Measurements from ENCODE around the gene PAPSS2. TPM values are rescaled to one million over a fixed set of nuclear protein-coding genes. Genes with fewer than 3 reads are reported as not detected.
A peak's percentile ranks its signal among the peaks of the same experiment; 100 is the strongest.

The PAPSS2 gene
- total RNA-seq, 1 donor: 81.8 TPM

DNA sequence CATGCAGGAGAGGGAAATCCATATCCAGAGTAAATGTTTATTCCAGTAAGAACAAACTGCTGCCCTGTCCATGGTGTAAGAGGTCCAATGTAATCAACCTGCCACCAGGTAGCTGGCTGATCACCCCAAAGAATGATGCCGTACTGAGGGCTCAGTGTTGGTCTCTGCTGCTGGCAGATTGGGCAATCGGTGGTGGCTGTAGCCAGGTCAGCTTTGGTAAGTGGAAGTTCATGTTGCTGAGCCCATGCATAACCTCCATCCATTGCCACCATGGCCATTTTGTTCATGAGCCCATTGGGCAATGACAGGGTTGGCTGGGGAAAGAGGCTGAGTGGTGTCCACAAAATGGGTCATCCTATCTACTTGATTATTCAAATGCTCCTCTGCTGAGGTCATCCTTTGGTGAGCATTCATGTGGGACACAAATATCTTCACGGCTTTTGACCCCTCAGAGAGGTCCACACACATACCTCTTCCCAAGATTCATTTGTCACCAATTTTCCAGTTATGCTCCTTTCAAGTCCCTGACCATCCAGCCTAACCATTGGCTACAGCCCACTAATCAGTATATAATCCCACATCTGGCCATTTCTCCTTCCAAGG lies 23.3 kb upstream of the PAPSS2 start:
- H3K27me3 ChIP-seq (ENCODE audit: insufficient read depth, low read length): no peaks in the 10 kb centered on the region
- no peaks in the 10 kb centered on the region for H3K9me3 ChIP-seq (ENCODE audit: low read depth, low read length)
- H3K36me3 ChIP-seq (ENCODE audit: insufficient read depth, low read length): no peaks in the 10 kb centered on the region
- H3K4me1 ChIP-seq (ENCODE audit: insufficient read depth, low read length): peaks cover 9% of the 10 kb centered on the region
- H4K20me1 ChIP-seq (ENCODE audit: insufficient read depth, low read length): no peaks in the 10 kb centered on the region
- peak overlapping the region; percentile 89 for H2AFZ ChIP-seq (ENCODE audit: low read length)
- TF ChIP-seq, protein P1, sequence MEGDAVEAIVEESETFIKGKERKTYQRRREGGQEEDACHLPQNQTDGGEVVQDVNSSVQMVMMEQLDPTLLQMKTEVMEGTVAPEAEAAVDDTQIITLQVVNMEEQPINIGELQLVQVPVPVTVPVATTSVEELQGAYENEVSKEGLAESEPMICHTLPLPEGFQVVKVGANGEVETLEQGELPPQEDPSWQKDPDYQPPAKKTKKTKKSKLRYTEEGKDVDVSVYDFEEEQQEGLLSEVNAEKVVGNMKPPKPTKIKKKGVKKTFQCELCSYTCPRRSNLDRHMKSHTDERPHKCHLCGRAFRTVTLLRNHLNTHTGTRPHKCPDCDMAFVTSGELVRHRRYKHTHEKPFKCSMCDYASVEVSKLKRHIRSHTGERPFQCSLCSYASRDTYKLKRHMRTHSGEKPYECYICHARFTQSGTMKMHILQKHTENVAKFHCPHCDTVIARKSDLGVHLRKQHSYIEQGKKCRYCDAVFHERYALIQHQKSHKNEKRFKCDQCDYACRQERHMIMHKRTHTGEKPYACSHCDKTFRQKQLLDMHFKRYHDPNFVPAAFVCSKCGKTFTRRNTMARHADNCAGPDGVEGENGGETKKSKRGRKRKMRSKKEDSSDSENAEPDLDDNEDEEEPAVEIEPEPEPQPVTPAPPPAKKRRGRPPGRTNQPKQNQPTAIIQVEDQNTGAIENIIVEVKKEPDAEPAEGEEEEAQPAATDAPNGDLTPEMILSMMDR (IDR thresholded peaks at IDR 0.05; ENCODE audit: extremely low read depth, low read depth, low read length): no peak
- H3K27ac ChIP-seq (ENCODE audit: low read depth, low read length): no peak overlapping the region
- H3K4me3 ChIP-seq (ENCODE audit: insufficient read depth, low read length): no peak overlapping the region
- DNase-seq (ENCODE audit: insufficient read length, low spot score, missing footprints): no peak
- no peak overlapping the region for H3K4me2 ChIP-seq (ENCODE audit: insufficient read depth, low read length)
- no peaks in the 10 kb centered on the region for H3K79me2 ChIP-seq (ENCODE audit: insufficient read depth, low read length)

DNA sequence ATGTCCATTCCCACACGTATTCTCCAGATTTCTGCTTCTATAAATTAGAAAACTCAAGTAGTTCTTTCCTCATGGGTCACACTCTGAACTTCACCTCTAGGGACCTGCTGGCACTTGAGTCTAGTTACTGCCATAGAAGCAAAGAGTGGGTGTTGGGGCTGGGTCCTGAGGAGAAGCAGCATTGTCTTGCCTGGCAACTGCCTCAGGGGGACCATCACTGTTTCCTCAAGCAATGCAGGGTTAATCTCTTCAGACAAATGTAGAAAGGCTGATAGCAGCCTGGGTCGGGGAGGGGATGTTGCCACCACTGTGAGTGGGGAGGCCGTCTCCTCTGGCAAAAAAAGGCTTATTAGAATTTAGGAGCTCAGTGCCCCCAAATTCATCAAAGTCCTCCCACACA lies 20.2 kb upstream of the PAPSS2 start:
- H3K79me2 ChIP-seq (ENCODE audit: insufficient read depth, low read length): no peaks in the 10 kb centered on the region
- H3K4me2 ChIP-seq (ENCODE audit: insufficient read depth, low read length): no peak overlapping the region
- peaks cover 9% of the 10 kb centered on the region for H3K4me1 ChIP-seq (ENCODE audit: insufficient read depth, low read length)
- no peak for DNase-seq (ENCODE audit: insufficient read length, low spot score, missing footprints)
- no peaks in the 10 kb centered on the region for H3K27me3 ChIP-seq (ENCODE audit: insufficient read depth, low read length)
- no peaks in the 10 kb centered on the region for H3K9me3 ChIP-seq (ENCODE audit: low read depth, low read length)
- TF ChIP-seq, protein P1 (IDR thresholded peaks at IDR 0.05; ENCODE audit: extremely low read depth, low read depth, low read length): no peak
- no peaks in the 10 kb centered on the region for H4K20me1 ChIP-seq (ENCODE audit: insufficient read depth, low read length)
- H2AFZ ChIP-seq (ENCODE audit: low read length): no peak overlapping the region
- no peak overlapping the region for H3K27ac ChIP-seq (ENCODE audit: low read depth, low read length)
- no peaks in the 10 kb centered on the region for H3K36me3 ChIP-seq (ENCODE audit: insufficient read depth, low read length)
- no peak overlapping the region for H3K4me3 ChIP-seq (ENCODE audit: insufficient read depth, low read length)

DNA sequence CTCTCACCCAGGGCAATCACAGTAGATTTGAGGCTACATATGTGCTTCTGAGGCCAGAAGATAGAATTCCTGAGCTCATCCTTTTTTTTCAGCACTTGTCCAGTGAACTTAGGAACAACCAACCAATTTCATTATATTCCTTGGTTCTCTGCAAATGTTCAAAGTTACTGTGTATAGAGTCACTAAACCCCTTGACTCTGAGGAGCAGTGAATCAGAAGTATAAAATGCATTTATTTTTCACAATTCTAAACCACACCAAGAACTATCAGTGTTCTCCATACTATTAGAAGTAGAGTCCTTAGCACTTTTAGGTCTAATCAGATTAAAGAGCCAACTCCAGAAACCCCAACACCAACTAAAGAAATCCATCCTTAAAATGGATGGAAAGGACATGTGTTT lies 19.6 kb upstream of the PAPSS2 start:
- Histone ChIP-seq H3K27me3 (ENCODE audit: insufficient read depth, low read length) (no peaks in the 10 kb centered on the region), H3K4me3 (ENCODE audit: insufficient read depth, low read length) (no peak overlapping the region), H3K79me2 (ENCODE audit: insufficient read depth, low read length) (no peaks in the 10 kb centered on the region), H3K36me3 (ENCODE audit: insufficient read depth, low read length) (no peaks in the 10 kb centered on the region), H4K20me1 (ENCODE audit: insufficient read depth, low read length) (no peaks in the 10 kb centered on the region), H3K4me1 (ENCODE audit: insufficient read depth, low read length) (peaks cover 9% of the 10 kb centered on the region), H3K27ac (ENCODE audit: low read depth, low read length) (no peak overlapping the region), H3K4me2 (ENCODE audit: insufficient read depth, low read length) (no peak overlapping the region), H2AFZ (ENCODE audit: low read length) (no peak overlapping the region), H3K9me3 (ENCODE audit: low read depth, low read length) (no peaks in the 10 kb centered on the region)
- TF ChIP-seq, protein P1 (IDR thresholded peaks at IDR 0.05; ENCODE audit: extremely low read depth, low read depth, low read length): no peak
- no peak for DNase-seq (ENCODE audit: insufficient read length, low spot score, missing footprints)

DNA sequence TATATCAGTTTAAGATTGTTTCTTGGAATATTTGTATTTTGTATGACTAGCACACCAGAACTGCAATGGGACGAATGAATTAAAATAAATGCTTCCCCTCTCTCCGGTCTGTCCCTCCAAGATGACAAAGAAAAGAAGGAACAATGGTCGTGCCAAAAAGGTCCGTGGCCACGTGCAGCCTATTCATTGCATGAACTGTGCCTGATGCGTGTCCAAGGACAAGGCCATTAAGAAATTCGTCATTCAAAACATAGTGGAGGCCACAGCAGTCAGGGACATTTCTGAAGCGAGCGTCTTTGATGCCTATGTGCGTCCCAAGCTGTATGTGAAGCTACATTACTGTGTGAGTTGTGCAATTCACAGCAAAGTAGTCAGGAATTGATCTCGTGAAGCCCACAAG lies 17.2 kb upstream of the PAPSS2 start:
- no peak overlapping the region for H3K4me3 ChIP-seq (ENCODE audit: insufficient read depth, low read length)
- no peaks in the 10 kb centered on the region for H3K4me1 ChIP-seq (ENCODE audit: insufficient read depth, low read length)
- H3K4me2 ChIP-seq (ENCODE audit: insufficient read depth, low read length): no peak overlapping the region
- H3K27ac ChIP-seq (ENCODE audit: low read depth, low read length): no peak overlapping the region
- H2AFZ ChIP-seq (ENCODE audit: low read length): no peak overlapping the region
- H4K20me1 ChIP-seq (ENCODE audit: insufficient read depth, low read length): no peaks in the 10 kb centered on the region
- no peak for DNase-seq (ENCODE audit: insufficient read length, low spot score, missing footprints)
- H3K27me3 ChIP-seq (ENCODE audit: insufficient read depth, low read length): no peaks in the 10 kb centered on the region
- no peaks in the 10 kb centered on the region for H3K9me3 ChIP-seq (ENCODE audit: low read depth, low read length)
- TF ChIP-seq, protein P1 (IDR thresholded peaks at IDR 0.05; ENCODE audit: extremely low read depth, low read depth, low read length): no peak
- no peaks in the 10 kb centered on the region for H3K36me3 ChIP-seq (ENCODE audit: insufficient read depth, low read length)
- H3K79me2 ChIP-seq (ENCODE audit: insufficient read depth, low read length): no peaks in the 10 kb centered on the region
